H9 (cell line): Measurements from ENCODE around the gene STX7. TPM values are rescaled to one million over a fixed set of nuclear protein-coding genes. Genes with fewer than 3 reads are reported as not detected.

ENCODE experiments used
- DNase-seq: peaks from one replicate; pipeline ENCODE4 v3.0.0-alpha.2; 2017
- H2AFZ ChIP-seq: one replicate; pipeline ENCODE4 v1.6.1; 2013; ENCODE audit warnings: mild to moderate bottlenecking, low read length, control low read depth, moderate library complexity
- H2AK5ac ChIP-seq: 2 replicates; pipeline ENCODE4 v1.6.1; 2013; ENCODE audit warnings: low read length, control low read depth, mixed read lengths; ENCODE audit not compliant: insufficient read length
- H2BK120ac ChIP-seq: one replicate; pipeline ENCODE4 v1.6.1; 2013; ENCODE audit warnings: low read depth, mild to moderate bottlenecking, low read length, control low read depth, inconsistent platforms; ENCODE audit not compliant: poor library complexity, severe bottlenecking
- H2BK12ac ChIP-seq: 2 replicates; pipeline ENCODE4 v1.6.1; 2013; ENCODE audit warnings: low read length, control low read depth, mixed read lengths, low read depth; ENCODE audit not compliant: insufficient read length
- H2BK15ac ChIP-seq: 2 replicates; pipeline ENCODE4 v1.6.1; 2013; ENCODE audit warnings: low read depth, low read length, control low read depth
- H2BK20ac ChIP-seq: one replicate; pipeline ENCODE4 v1.6.1; 2013; ENCODE audit warnings: low read depth, mild to moderate bottlenecking, low read length, control low read depth, inconsistent platforms; ENCODE audit not compliant: poor library complexity, severe bottlenecking
- H2BK5ac ChIP-seq: 2 replicates; pipeline ENCODE4 v1.6.1; 2013; ENCODE audit warnings: low read length, control low read depth, mixed read lengths; ENCODE audit not compliant: insufficient read length
- H3K14ac ChIP-seq: 2 replicates; pipeline ENCODE4 v1.6.1; 2013; ENCODE audit warnings: low read length, control low read depth; ENCODE audit not compliant: insufficient read depth
- H3K18ac ChIP-seq: 2 replicates; pipeline ENCODE4 v1.6.1; 2013; ENCODE audit warnings: low read depth, mild to moderate bottlenecking, mixed read lengths, low read length, control low read depth; ENCODE audit not compliant: insufficient read length
- H3K23ac ChIP-seq: 2 replicates; pipeline ENCODE4 v1.6.1; 2013; ENCODE audit warnings: low read length, control low read depth, mixed read lengths, low read depth; ENCODE audit not compliant: insufficient read length
- H3K23me2 ChIP-seq: 2 replicates; pipeline ENCODE4 v1.6.1; 2013; ENCODE audit warnings: low read depth, mild to moderate bottlenecking, mixed read lengths, low read length, control low read depth; ENCODE audit not compliant: insufficient read length, poor library complexity, severe bottlenecking
- H3K27ac ChIP-seq: 2 replicates; pipeline ENCODE4 v1.5.1; 2013; ENCODE audit warnings: low read length, control low read depth, mixed read lengths, low read depth; ENCODE audit not compliant: insufficient read length
- H3K27me3 ChIP-seq: 2 replicates; pipeline ENCODE4 v1.6.1; 2013; ENCODE audit warnings: low read length, control low read depth, inconsistent platforms; ENCODE audit not compliant: insufficient read depth
- H3K4ac ChIP-seq: 2 replicates; pipeline ENCODE4 v1.6.1; 2013; ENCODE audit warnings: low read depth, mild to moderate bottlenecking, control low read depth, inconsistent platforms, low read length, moderate library complexity
- H3K4me1 ChIP-seq: 2 replicates; pipeline ENCODE4 v1.6.1; 2013; ENCODE audit warnings: low read length, control low read depth, inconsistent platforms; ENCODE audit not compliant: insufficient read depth
- H3K4me2 ChIP-seq: 2 replicates; pipeline ENCODE4 v1.6.1; 2013; ENCODE audit warnings: low read length, control low read depth, mixed read lengths; ENCODE audit not compliant: insufficient read length, insufficient read depth
- H3K56ac ChIP-seq: 2 replicates; pipeline ENCODE4 v1.6.1; 2013; ENCODE audit warnings: low read depth, mild to moderate bottlenecking, mixed read lengths, low read length, control low read depth; ENCODE audit not compliant: insufficient read length
- H3K79me1 ChIP-seq: 2 replicates; pipeline ENCODE4 v1.6.1; 2013; ENCODE audit warnings: low read depth, mild to moderate bottlenecking, moderate library complexity, low read length, control low read depth, inconsistent platforms; ENCODE audit not compliant: insufficient read depth, poor library complexity, severe bottlenecking
- H3K79me2 ChIP-seq: 2 replicates; pipeline ENCODE4 v1.6.1; 2013; ENCODE audit warnings: low read length, control low read depth, inconsistent platforms; ENCODE audit not compliant: insufficient read depth
- H3K9ac ChIP-seq: 2 replicates; pipeline ENCODE4 v1.6.1; 2013; ENCODE audit warnings: low read length, control low read depth, mixed read lengths; ENCODE audit not compliant: insufficient read length; ENCODE audit errors: extremely low read depth
- H3K9me3 ChIP-seq: one replicate; pipeline ENCODE4 v1.6.1; 2013; ENCODE audit warnings: low read depth, low read length, inconsistent platforms; ENCODE audit not compliant: control insufficient read depth
- H3T11ph ChIP-seq: one replicate; pipeline ENCODE4 v1.6.1; 2013; ENCODE audit warnings: mild to moderate bottlenecking, low read length, control low read depth, inconsistent platforms
- H4K20me1 ChIP-seq: one replicate; pipeline ENCODE4 v1.6.1; 2013; ENCODE audit not compliant: control insufficient read depth, insufficient read length, insufficient read depth
- H4K5ac ChIP-seq: 2 replicates; pipeline ENCODE4 v1.6.1; 2013; ENCODE audit warnings: low read depth, mild to moderate bottlenecking, mixed read lengths, low read length, control low read depth; ENCODE audit not compliant: insufficient read length
- H4K8ac ChIP-seq: replicated peaks from 2 replicates; pipeline ENCODE4 v1.6.1; 2013; ENCODE audit warnings: low read length, control low read depth, mixed read lengths, low read depth; ENCODE audit not compliant: insufficient read length
- H4K91ac ChIP-seq: 2 replicates; pipeline ENCODE4 v1.6.1; 2013; ENCODE audit warnings: low read depth, mild to moderate bottlenecking, moderate library complexity, mixed read lengths, low read length, control low read depth; ENCODE audit not compliant: insufficient read length
- H3K27ac Mint-ChIP-seq, 3 experiments: 2 replicates in 2 of 3; 3 replicates in 1 of 3; pipeline ENCODE4 v1.8.0; 2020 to 2021; ENCODE audit warnings: mixed read lengths in 3 of 3, mild to moderate bottlenecking in 1 of 3, moderate library complexity in 1 of 3
- H3K27me3 Mint-ChIP-seq: 2 replicates; pipeline ENCODE4 v1.8.0; 2021; ENCODE audit warnings: low read depth, mild to moderate bottlenecking, moderate library complexity, mixed read lengths
- H3K36me3 Mint-ChIP-seq, 3 experiments: 2 replicates in 2 of 3; 3 replicates in 1 of 3; pipeline ENCODE4 v1.8.0; 2020 to 2021; ENCODE audit warnings: low read depth in 3 of 3, mixed read lengths in 3 of 3; ENCODE audit not compliant: insufficient read depth in 1 of 3
- H3K4me1 Mint-ChIP-seq, 2 experiments: 2 replicates each; pipeline ENCODE4 v1.8.0; 2020; ENCODE audit warnings: mixed read lengths in 2 of 2
- H3K4me3 Mint-ChIP-seq, 2 experiments: 2 replicates in 1 of 2; 3 replicates in 1 of 2; pipeline ENCODE4 v1.8.0; 2020 to 2021; ENCODE audit warnings: mild to moderate bottlenecking in 2 of 2, mixed read lengths in 2 of 2, moderate library complexity in 1 of 2
- H3K9me3 Mint-ChIP-seq, 2 experiments: 2 replicates in 1 of 2; 3 replicates in 1 of 2; pipeline ENCODE4 v1.8.0; 2020; ENCODE audit warnings: mild to moderate bottlenecking in 2 of 2, mixed read lengths in 2 of 2, moderate library complexity in 1 of 2
- WGBS: extraction: QIAGEN DNeasy Blood & Tissue Kit; methylation state at CpG from one replicate; pipeline ENCODE4 v1.1.7; 2013; ENCODE audit warnings: missing lambda C conversion rate, low lambda C conversion rate, mixed read lengths; ENCODE audit not compliant: insufficient read length; ENCODE audit errors: extremely low coverage; 5-methylcytosine and 5-hydroxymethylcytosine counted together
- total RNA-seq: library from RNA; stranded (reverse); gene quantifications from 2 replicates; pipeline ENCODE4 v1.2.1, GENCODE V29; 2021
- TF ChIP-seq, protein P1 (sequence below): fragments of 200-600 bp; sonication (generic); conservative IDR thresholded peaks from 3 replicates; pipeline ENCODE4 v1.8.0; 2021; ENCODE audit warnings: antibody characterized with exemption, mild to moderate bottlenecking

STX7 gene
- total RNA-seq, 1 experiment from 2014 or later = 30.0 TPM

DNA sequence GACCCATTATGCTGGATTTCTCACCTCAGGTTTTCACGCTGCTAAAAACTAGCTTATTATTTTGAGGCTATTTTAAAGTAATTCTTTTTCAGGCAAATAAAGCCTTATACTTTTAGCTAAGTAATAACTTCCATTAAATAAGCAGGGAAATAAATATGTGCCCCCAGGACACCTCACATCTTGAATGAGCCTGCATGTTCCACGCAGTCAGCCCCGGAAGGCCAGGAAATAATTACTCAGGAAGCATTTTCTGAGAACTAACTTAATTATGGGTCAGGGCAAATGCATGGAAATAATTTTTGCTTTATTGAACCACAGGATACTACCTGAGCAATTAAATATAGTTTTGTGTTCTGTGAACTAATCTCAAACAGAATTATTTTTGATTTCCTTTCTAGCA, 41.1 kb downstream of the STX7 start:
- H3K9me3 Mint-ChIP-seq = no peaks in the 10 kb centered on the region
- H2BK20ac ChIP-seq = no peak overlapping the region
- WGBS = no CpG with 5 or more reads among the region's 3 CpGs
- H3K9ac ChIP-seq = no peak overlapping the region
- TF ChIP-seq, protein P1, sequence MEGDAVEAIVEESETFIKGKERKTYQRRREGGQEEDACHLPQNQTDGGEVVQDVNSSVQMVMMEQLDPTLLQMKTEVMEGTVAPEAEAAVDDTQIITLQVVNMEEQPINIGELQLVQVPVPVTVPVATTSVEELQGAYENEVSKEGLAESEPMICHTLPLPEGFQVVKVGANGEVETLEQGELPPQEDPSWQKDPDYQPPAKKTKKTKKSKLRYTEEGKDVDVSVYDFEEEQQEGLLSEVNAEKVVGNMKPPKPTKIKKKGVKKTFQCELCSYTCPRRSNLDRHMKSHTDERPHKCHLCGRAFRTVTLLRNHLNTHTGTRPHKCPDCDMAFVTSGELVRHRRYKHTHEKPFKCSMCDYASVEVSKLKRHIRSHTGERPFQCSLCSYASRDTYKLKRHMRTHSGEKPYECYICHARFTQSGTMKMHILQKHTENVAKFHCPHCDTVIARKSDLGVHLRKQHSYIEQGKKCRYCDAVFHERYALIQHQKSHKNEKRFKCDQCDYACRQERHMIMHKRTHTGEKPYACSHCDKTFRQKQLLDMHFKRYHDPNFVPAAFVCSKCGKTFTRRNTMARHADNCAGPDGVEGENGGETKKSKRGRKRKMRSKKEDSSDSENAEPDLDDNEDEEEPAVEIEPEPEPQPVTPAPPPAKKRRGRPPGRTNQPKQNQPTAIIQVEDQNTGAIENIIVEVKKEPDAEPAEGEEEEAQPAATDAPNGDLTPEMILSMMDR = no peak
- no peak overlapping the region for H3K27ac ChIP-seq
- no peak overlapping the region for H3K14ac ChIP-seq
- H4K20me1 ChIP-seq = no peaks in the 10 kb centered on the region
- H3K56ac ChIP-seq = no peak overlapping the region
- H4K91ac ChIP-seq = no peak overlapping the region
- no peaks in the 10 kb centered on the region for H3K27me3 ChIP-seq
- H3T11ph ChIP-seq = no peak overlapping the region
- no peak overlapping the region for H4K5ac ChIP-seq
- H3K9me3 ChIP-seq = no peaks in the 10 kb centered on the region
- no peak overlapping the region for H4K8ac ChIP-seq
- H3K18ac ChIP-seq = no peak overlapping the region
- H3K79me2 ChIP-seq = no peaks in the 10 kb centered on the region
- peaks cover 2 to 19% (median 5%) of the 10 kb centered on the region in 3 experiments; a peak in 3 of 7 replicates for H3K36me3 Mint-ChIP-seq
- no peak overlapping the region for H2BK5ac ChIP-seq
- H3K4me1 ChIP-seq = no peaks in the 10 kb centered on the region
- no peak overlapping the region for H2AFZ ChIP-seq
- no peak overlapping the region for H3K4me2 ChIP-seq
- H3K27ac Mint-ChIP-seq = peak overlapping the region in 1 of 3 experiments; percentile 76; a peak in 1 of 7 replicates
- H3K4me3 Mint-ChIP-seq = no peak overlapping the region
- no peaks in the 10 kb centered on the region for H3K79me1 ChIP-seq
- H2BK120ac ChIP-seq = no peak overlapping the region
- H3K27me3 Mint-ChIP-seq = no peaks in the 10 kb centered on the region
- H2BK12ac ChIP-seq = no peak overlapping the region
- no peak overlapping the region for H2AK5ac ChIP-seq
- H3K4ac ChIP-seq = no peak overlapping the region
- DNase-seq = no peak
- H3K4me1 Mint-ChIP-seq = no peaks in the 10 kb centered on the region
- H2BK15ac ChIP-seq = no peak overlapping the region
- H3K23me2 ChIP-seq = no peaks in the 10 kb centered on the region
- H3K23ac ChIP-seq = no peak overlapping the region
